Heart left ventricle (tissue), 16 donors: ENCODE results near the gene TSPAN31. TPM values are rescaled to one million over a fixed set of nuclear protein-coding genes. Genes with fewer than 3 reads are reported as not detected.

Experiments
- ATAC-seq, 4 donors: fragments of 200-7000 bp; cut with Tn5 transposase; one replicate each; pipeline ENCODE4 v1.9.1; 2020 to 2022; ENCODE audit warnings: moderate library complexity in 4 of 4, mild to moderate bottlenecking in 3 of 4, moderate number of reproducible peaks in 1 of 4
- DNase-seq, 5 donors: peaks; one replicate each; pipeline ENCODE4 v3.0.0-alpha.2; 2020
- H3K27ac ChIP-seq, 12 donors: fragments of 200-600 bp; sonication (generic) in 4 of 12; one replicate each; pipeline versions ENCODE4 v1.5.0 to v1.8.0; 2016 to 2022; ENCODE audit warnings: mild to moderate bottlenecking in 2 of 12
- H3K27me3 ChIP-seq, 9 donors: fragments of 200-600 bp; sonication (generic) in 2 of 9; one replicate each; pipeline versions ENCODE4 v1.5.1 to v1.8.0; 2016 to 2022; ENCODE audit warnings: mild to moderate bottlenecking in 3 of 9
- H3K36me3 ChIP-seq, 9 donors: fragments of 200-600 bp; sonication (generic) in 2 of 9; one replicate each; pipeline versions ENCODE4 v1.5.0 to v1.8.0; 2018 to 2022; ENCODE audit warnings: mild to moderate bottlenecking in 2 of 9
- H3K4me1 ChIP-seq, 12 donors: fragments of 200-600 bp; sonication (generic) in 4 of 12; one replicate each; pipeline versions ENCODE4 v1.5.0 to v1.8.0; 2016 to 2022; ENCODE audit warnings: mild to moderate bottlenecking in 3 of 12
- H3K4me3 ChIP-seq, 12 donors: fragments of 200-600 bp; sonication (generic) in 4 of 12; one replicate each; pipeline versions ENCODE4 v1.5.0 to v1.8.0; 2017 to 2022; ENCODE audit warnings: mild to moderate bottlenecking in 9 of 12, moderate library complexity in 4 of 12
- H3K9me3 ChIP-seq, 12 donors: fragments of 200-600 bp; sonication (generic) in 4 of 12; one replicate each; pipeline versions ENCODE4 v1.5.0 to v1.8.0; 2016 to 2022; ENCODE audit warnings: mild to moderate bottlenecking in 1 of 12
- CTCF ChIP-seq, 12 donors: fragments of 200-600 bp; sonication (generic) in 4 of 12; IDR thresholded peaks; one replicate each; pipeline versions ENCODE4 v1.5.0 to v1.8.0; 2018 to 2022; ENCODE audit warnings: antibody characterized with exemption in 12 of 12, mild to moderate bottlenecking in 5 of 12
- POLR2A ChIP-seq, 2 donors: fragments of 450-650 bp; IDR thresholded peaks; one replicate each; pipeline ENCODE4 v1.6.1; 2017; ENCODE audit warnings: antibody characterized with exemption in 2 of 2, mild to moderate bottlenecking in 2 of 2, moderate library complexity in 2 of 2
- WGBS, 4 donors: extraction: QIAGEN DNeasy Blood & Tissue Kit in 2 of 4; methylation state at CpG; one replicate each; pipeline versions ENCODE4 v1.1.5 to v1.1.7; 2013 to 2018; 5-methylcytosine and 5-hydroxymethylcytosine counted together
- intact Hi-C, 10 donors: fragments of 100-400 bp; cut with DNase I; formaldehyde crosslinking; loops; one replicate each; pipeline versions ENCODE4 v1.11.1 to v1.14.2; 2022
- polyA plus RNA-seq, 2 donors: library from polyadenylated mRNA; stranded (reverse); fragments of 200-250 nt; gene quantifications; one replicate each; pipeline ENCODE4 v1.2.3, GENCODE V29; 2013
- total RNA-seq, 9 donors: library from RNA; depleted of rRNA in 2 of 9; stranded (reverse); fragments of >200 nt in 2 of 9; fragmentation: NEBNext Ultra II Directional in 3 of 9; extraction: Animal tissue kit (Norgen Biotek cat#: 25700) in 3 of 9; gene quantifications; one replicate each; pipeline versions ENCODE4 v1.1.0 to v1.2.4, GENCODE V29; 2016 to 2023
- donor health status: ischemic (EF 13 %, LVEDD 7.1; RV severe dilation, severe dysfunction).
- donor health status: healthy with polysubstance abuse.
- donor health status: DM: no; HTN: yes; CAD: no.
- donor health status: DM: no; HTN: no; CAD: no.
- donor health status: ischemic (EF 25% LVEDD 6.9; RV normal size, moderate dysfunction).
- donor health status: ischemic (EF 25% LVEDD 5.7; RV mildly dilated, moderate dysfunction).
- donor health status: healthy.
- donor health status: DM: yes; HTN: yes; CAD: no.
- donor health status: ischemic (EF 35%, LVEDD 5.7; RV mildly dilated, moderate dysfunction).
- donor health status: nonischemic (EF 11% LVEDD 7.7; RV severe dilation, severe dysfunction).
- donor health status: DM: yes; HTN: yes; CAD: no.
- donor health status: PGD.
- donor health status: ischemic (EF 29% LVEDD 5.4; RV normal size, mild dysfunction).
- donor health status: nonischemic (EF 23%, LVEDD 6.1; RV moderate dilation, normal function).

Gene TSPAN31
- total and polyA plus RNA-seq, 11 donors, result 27.2 to 59.3 (median 31.4) TPM

- H3K4me3 ChIP-seq, result peak overlapping the region in 1 of 12 donors; percentile 5
- peaks cover 17 to 61% (median 27%) of the 10 kb centered on the region in 9 donors for H3K27me3 ChIP-seq
- no peak overlapping the region for H3K27ac ChIP-seq
- 74 to 77% (median 76%) methylated on average over 10 to 11 of the region's 11 CpGs for WGBS, 4 donors
- H3K4me1 ChIP-seq, result peaks cover 5 to 30% (median 25%) of the 10 kb centered on the region in 12 donors
- TF ChIP-seq POLR2A (IDR thresholded peaks at IDR 0.05) (no peak), CTCF (IDR thresholded peaks at IDR 0.05) (no peak)
- intact Hi-C loops, result loop anchor here in 3 of 10 donors (10.0 kb wide), 2 partner anchors 98 to 148 kb away; partner anchors contain the start of gene B4GALNT1 (in 1 of the 3)
- no peaks in the 10 kb centered on the region for H3K9me3 ChIP-seq
- ATAC-seq (no peak), DNase-seq (peak in 2 of 5 donors; percentile 3 to 18)
- peaks cover 0 to 56% (median 0%) of the 10 kb centered on the region in 9 donors for H3K36me3 ChIP-seq
Observed at GRCh38 chr12:57732726-57733593, 11.9 kb upstream of the TSPAN31 start.

GRCh38 chr12:57733928-57734327 lies 10.9 kb upstream of the TSPAN31 start:
- 73 to 81% (median 78%) methylated on average over 4 to 6 of the region's 6 CpGs for WGBS, 4 donors
- no peak for ATAC-seq
- Histone ChIP-seq H3K27ac (peak overlapping the region in 1 of 12 donors; percentile 14), H3K4me3 (peak overlapping the region in 2 of 12 donors; percentile 5 to 43), H3K27me3 (peaks cover 24 to 71% (median 36%) of the 10 kb centered on the region in 9 donors), H3K36me3 (peaks cover 0 to 51% (median 0%) of the 10 kb centered on the region in 9 donors), H3K4me1 (peaks cover 5 to 38% (median 29%) of the 10 kb centered on the region in 12 donors), H3K9me3 (no peaks in the 10 kb centered on the region)
- intact Hi-C loops, result loop anchor here in 3 of 10 donors (10.0 kb wide), 2 partner anchors 99 to 149 kb away; partner anchors contain the start of gene B4GALNT1 (in 1 of the 3)
- TF ChIP-seq POLR2A (IDR thresholded peaks at IDR 0.05) (no peak), CTCF (IDR thresholded peaks at IDR 0.05) (no peak)
- peak in 2 of 5 donors; percentile 5 to 8 for DNase-seq

GRCh38 chr12:57734591-57734990 lies 10.2 kb upstream of the TSPAN31 start:
- TF ChIP-seq POLR2A (IDR thresholded peaks at IDR 0.05), result no peak
- no peak for TF ChIP-seq CTCF (IDR thresholded peaks at IDR 0.05)
- no peak for ATAC-seq
- peaks cover 0 to 50% (median 0%) of the 10 kb centered on the region in 9 donors for H3K36me3 ChIP-seq
- 57 to 77% (median 74%) methylated on average over 4 of the region's 4 CpGs for WGBS, 4 donors
- H3K27ac ChIP-seq, result no peak overlapping the region
- H3K27me3 ChIP-seq, result peaks cover 25 to 78% (median 39%) of the 10 kb centered on the region in 9 donors
- intact Hi-C loops, result loop anchor here in 3 of 10 donors (10.0 kb wide), 2 partner anchors 100 to 150 kb away; partner anchors contain the start of gene B4GALNT1 (in 1 of the 3)
- peak overlapping the region in 2 of 12 donors; percentile 43 to 52 for H3K4me3 ChIP-seq
- no peaks in the 10 kb centered on the region for H3K9me3 ChIP-seq
- H3K4me1 ChIP-seq, result peaks cover 5 to 40% (median 31%) of the 10 kb centered on the region in 12 donors
- no peak for DNase-seq
